Mesodermal cell (in vitro differentiated cells): ENCODE data around the gene INPP5F.
"Not testable (repeated sequence)": the region's sequence is repeated elsewhere in the genome, so short reads cannot be mapped to it uniquely, and the experiment has no call there.

ENCODE experiments used
- H3K27ac ChIP-seq: 2 replicates; pipeline ENCODE4 v1.7.0; 2013; ENCODE audit warnings: mild to moderate bottlenecking, low read depth, low read length, moderate library complexity; ENCODE audit not compliant: severe bottlenecking
- H3K36me3 ChIP-seq: 2 replicates; pipeline ENCODE4 v1.7.1; 2013; ENCODE audit warnings: mild to moderate bottlenecking, low read length, moderate library complexity; ENCODE audit not compliant: control insufficient read depth, insufficient read depth
- H3K4me1 ChIP-seq: one replicate; pipeline ENCODE4 v1.7.1; 2013; ENCODE audit warnings: mild to moderate bottlenecking, low read length; ENCODE audit not compliant: insufficient read depth, control insufficient read depth, poor library complexity, severe bottlenecking
- H3K4me3 ChIP-seq: 2 replicates; pipeline ENCODE4 v1.7.0; 2013; ENCODE audit warnings: low read length, control low read depth, mild to moderate bottlenecking; ENCODE audit not compliant: insufficient read depth, poor library complexity, severe bottlenecking; ENCODE audit errors: extremely low read depth
- H3K9me3 ChIP-seq: 2 replicates; pipeline ENCODE4 v1.7.1; 2013; ENCODE audit warnings: mild to moderate bottlenecking, low read length, moderate library complexity; ENCODE audit not compliant: control insufficient read depth
- WGBS, 2 experiments: methylation state at CpG; one replicate each; pipeline ENCODE4 v1.1.5; 2013; ENCODE audit warnings: missing lambda C conversion rate in 2 of 2; ENCODE audit not compliant: insufficient coverage in 2 of 2; 5-methylcytosine and 5-hydroxymethylcytosine counted together

Gene INPP5F

GRCh38 chr10:119867317-119867716 lies 141.5 kb downstream of the INPP5F start:
- Histone ChIP-seq H3K36me3 (peaks cover 43% of the 10 kb centered on the region), H3K9me3 (peaks cover 7% of the 10 kb centered on the region), H3K4me3 (no peak overlapping the region), H3K4me1 (peaks cover 2% of the 10 kb centered on the region), H3K27ac (no peak overlapping the region)
- 94 to 100% methylated on average over 5 of the region's 7 CpGs for WGBS, 2 experiments

GRCh38 chr10:119869398-119869797 lies 143.5 kb downstream of the INPP5F start:
- not testable (repeated sequence) for H3K27ac ChIP-seq, H3K4me1 ChIP-seq, H3K9me3 ChIP-seq, H3K4me3 ChIP-seq
- H3K36me3 ChIP-seq = peaks cover 36% of the 10 kb centered on the region
- 92 to 94% methylated on average over 2 of the region's 4 CpGs for WGBS, 2 experiments

GRCh38 chr10:119871881-119872609 lies 146.2 kb downstream of the INPP5F start:
- Histone ChIP-seq H3K9me3 (no peaks in the 10 kb centered on the region), H3K36me3 (peaks cover 18% of the 10 kb centered on the region), H3K4me3 (peak overlapping the region; percentile 86), H3K4me1 (peaks cover 5% of the 10 kb centered on the region), H3K27ac (peak overlapping the region; percentile 73)
- WGBS, 2 experiments = 0% methylated on average over 30 to 39 of the region's 56 CpGs

- H3K4me1 ChIP-seq = peaks cover 5% of the 10 kb centered on the region
- WGBS, 2 experiments = 0% methylated on average over 36 to 37 of the region's 42 CpGs
- peaks cover 14% of the 10 kb centered on the region for H3K36me3 ChIP-seq
- H3K4me3 ChIP-seq = peak within 1 kb of the TSS; percentile 86
- H3K9me3 ChIP-seq = no peaks in the 10 kb centered on the region
- peak within 1 kb of the TSS; percentile 73 for H3K27ac ChIP-seq
Observed at GRCh38 chr10:119872610-119872859, 146.7 kb downstream of the INPP5F start, which contains the start of gene MCMBP. TSS of gene MCMBP (minus strand) at chr10:119872843. CDS start at chr10:119872584, 259 bp downstream.

GRCh38 chr10:119872860-119873681 lies 147.2 kb downstream of the INPP5F start:
- Histone ChIP-seq H3K36me3 (peaks cover 11% of the 10 kb centered on the region), H3K27ac (peak overlapping the region; percentile 73), H3K4me3 (peak overlapping the region; percentile 86), H3K4me1 (peaks cover 5% of the 10 kb centered on the region), H3K9me3 (no peaks in the 10 kb centered on the region)
- WGBS, 2 experiments = 4 to 8% methylated on average over 43 to 62 of the region's 75 CpGs

GRCh38 chr10:119878524-119878923 lies 152.7 kb downstream of the INPP5F start:
- no peaks in the 10 kb centered on the region for H3K9me3 ChIP-seq
- no peak overlapping the region for H3K4me3 ChIP-seq
- no peak overlapping the region for H3K27ac ChIP-seq
- no peaks in the 10 kb centered on the region for H3K4me1 ChIP-seq
- H3K36me3 ChIP-seq = no peaks in the 10 kb centered on the region
- WGBS, 2 experiments = 88 to 100% methylated on average over 1 of the region's 2 CpGs
